Adrenal gland (tissue), 5 donors: ENCODE measurements around the gene EPHA5.

Experiments
- CTCF ChIP-seq, 6 experiments: fragments of 450-650 bp in 4 of 6; fragments of 200-600 bp in 2 of 6; sonication (generic) in 1 of 6; IDR thresholded peaks; 1 replicate in 5 of 6; 2 replicates in 1 of 6; pipeline versions ENCODE4 v1.5.1 to v1.8.0; 2016 to 2021; ENCODE audit warnings: antibody characterized with exemption in 6 of 6, mild to moderate bottlenecking in 2 of 6, moderate library complexity in 1 of 6
- POLR2A ChIP-seq, 2 donors: fragments of 450-650 bp; IDR thresholded peaks; one replicate each; pipeline ENCODE4 v1.6.1; 2017; ENCODE audit warnings: antibody characterized with exemption in 2 of 2, mild to moderate bottlenecking in 2 of 2, moderate library complexity in 1 of 2
- donor health status: DM: no; HTN: no; CAD: no.

- TF ChIP-seq CTCF (IDR thresholded peaks at IDR 0.05) (no peak), POLR2A (IDR thresholded peaks at IDR 0.05) (no peak)
Observed at GRCh38 chr4:65391382-65391781, 278.9 kb downstream of the EPHA5 start.
